Stimulated activated CD8-positive, alpha-beta memory T cell treated with anti-CD3 and anti-CD28 coated beads, Interleukin-12 subunit alpha, Interleukin-12 subunit beta, amount 100 ng/mL, for 24 hours (primary cell): ENCODE data around the gene MAST1.
"Not testable (repeated sequence)": the region's sequence is repeated elsewhere in the genome, so short reads cannot be mapped to it uniquely, and the experiment has no call there.

Experiments used
- DNase-seq: peaks from one replicate; pipeline ENCODE4 v3.0.0-alpha.2; 2020; ENCODE audit errors: extremely low read depth

The MAST1 gene

DNA sequence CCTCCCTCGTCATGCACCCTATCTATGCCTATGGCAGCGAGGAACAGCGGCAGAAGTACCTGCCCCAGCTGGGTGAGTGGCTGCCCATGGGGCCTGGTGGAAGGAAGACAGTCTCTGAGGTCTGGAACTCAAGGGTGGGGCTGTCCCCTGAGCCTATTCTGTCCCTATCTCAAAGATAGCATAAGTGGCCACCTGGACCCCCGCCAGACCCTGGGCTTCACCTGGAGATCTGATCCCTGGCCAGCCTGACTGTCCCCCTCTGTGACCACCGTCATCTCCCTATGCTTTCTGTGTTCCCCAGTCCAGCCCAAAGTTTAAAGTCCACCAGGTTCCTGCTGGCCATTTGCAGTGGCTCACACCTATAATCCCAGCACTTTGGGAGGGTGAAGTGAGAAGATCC lies 55.3 kb downstream of the MAST1 start:
- DNase-seq: no peak

DNA sequence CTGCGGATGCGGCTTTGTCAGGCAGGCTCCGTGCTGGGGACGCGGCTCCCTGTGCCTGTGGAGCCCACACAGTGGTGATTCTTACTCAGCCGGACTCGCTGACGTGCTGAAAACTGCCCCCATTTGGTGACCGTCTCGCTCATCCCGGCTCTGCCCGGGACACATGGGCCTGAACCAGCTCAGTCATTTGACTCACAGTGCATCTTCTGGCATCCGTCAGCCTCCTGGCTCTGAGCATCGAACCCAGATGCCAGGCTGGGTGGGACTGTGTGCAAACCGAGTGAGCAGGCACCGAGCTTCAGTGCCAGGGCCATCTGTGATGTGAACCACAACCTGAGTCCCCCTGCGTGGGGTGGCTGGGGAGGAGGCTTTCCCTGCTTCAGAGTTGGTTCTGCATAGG lies 58.1 kb downstream of the MAST1 start:
- DNase-seq: no peak

DNA sequence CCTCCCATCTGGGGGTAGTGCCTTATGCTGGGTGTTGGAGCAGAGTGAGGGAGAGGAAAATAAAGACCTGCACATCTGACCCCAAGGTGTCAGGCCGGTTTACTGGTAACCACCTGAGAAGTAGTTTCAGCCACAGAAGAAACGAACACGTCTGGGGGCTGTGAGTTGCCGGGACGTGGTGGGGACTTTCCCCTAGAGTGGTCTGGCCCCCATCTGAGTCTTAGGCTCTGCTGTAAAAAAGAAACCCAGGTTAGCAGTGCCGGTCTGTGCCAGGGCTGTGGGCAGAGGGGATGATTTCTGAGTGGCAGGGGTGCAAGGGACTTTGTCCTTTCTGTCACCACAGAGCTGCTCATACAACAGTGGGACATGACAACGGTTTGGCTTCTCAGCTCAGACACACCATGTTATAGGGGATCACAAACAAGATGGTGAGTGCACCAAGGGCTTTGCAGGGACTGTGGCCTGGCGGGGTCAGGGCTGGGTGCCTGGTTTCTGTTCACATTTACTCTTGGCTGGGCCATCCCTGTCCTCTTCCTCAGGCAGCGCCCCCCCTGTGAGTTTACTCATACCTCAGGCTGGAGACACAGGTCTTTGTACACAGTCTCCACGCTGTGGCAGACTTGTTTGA lies 61.7 kb downstream of the MAST1 start:
- no peak for DNase-seq

DNA sequence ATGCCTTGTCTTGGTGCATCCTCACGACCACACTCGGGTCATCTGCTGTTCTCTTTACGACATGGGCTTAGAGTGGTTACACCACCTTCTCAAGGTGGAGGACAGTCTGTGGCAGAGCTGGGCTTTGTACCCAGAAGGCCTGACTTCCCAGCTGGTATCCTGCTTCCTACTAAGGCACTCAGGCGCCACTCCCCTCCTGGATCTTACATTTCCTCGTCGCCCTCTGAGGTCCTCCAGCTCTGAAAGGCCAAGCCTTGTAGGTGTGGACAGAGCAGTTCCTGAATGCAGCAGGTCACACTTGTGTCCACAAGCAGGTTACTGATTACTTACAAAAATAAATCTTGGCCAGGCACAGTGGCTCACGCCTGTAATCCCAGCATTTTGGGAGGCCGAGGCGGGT lies 68.9 kb downstream of the MAST1 start:
- DNase-seq: no peak

DNA sequence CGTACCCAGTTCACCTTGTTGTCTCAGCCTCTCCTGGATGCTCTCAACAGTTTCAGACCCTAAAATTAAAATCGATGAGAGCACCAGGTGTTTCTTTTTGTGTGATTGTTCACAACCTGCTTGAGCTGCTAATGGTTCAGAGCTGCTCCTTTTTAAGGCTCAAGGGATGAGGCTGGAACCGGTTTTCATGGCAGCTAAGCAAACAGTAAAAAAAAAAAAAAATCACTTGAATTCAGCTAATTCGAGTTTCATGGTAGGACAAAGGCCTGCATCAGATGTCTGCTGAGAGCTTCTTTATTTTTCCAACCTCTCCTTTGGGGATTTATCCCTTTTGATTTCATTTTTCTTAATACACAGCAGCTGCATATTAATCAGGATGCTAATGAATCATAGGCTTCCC lies 74.3 kb downstream of the MAST1 start:
- no peak for DNase-seq

DNA sequence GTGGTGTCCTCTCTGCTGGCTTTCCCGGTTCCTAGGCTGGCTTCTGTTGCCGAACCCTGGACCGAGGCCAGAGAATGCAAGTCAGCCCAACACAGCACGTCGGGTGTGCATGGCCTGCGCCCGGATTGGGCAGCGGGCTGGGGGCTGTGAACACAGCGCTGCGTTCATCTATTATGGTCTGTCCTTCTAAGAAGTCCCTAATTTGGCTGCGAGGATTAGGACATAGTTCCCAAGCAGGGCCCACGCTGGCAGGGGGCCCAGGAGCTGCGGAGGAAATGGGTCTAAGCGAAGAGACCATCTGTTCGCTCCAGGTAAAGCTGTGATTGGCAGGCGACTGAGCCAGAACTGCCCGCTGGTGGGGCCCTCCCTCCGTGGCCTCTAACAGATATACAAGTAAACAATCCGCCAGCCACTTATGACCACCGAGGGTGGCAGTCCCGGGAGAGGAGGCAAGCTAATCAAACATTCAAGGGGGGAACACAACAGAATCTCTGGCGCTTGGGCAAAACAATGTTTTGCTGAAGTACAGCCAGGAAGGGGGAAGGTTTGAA lies 74.8 kb downstream of the MAST1 start:
- DNase-seq: no peak

DNA sequence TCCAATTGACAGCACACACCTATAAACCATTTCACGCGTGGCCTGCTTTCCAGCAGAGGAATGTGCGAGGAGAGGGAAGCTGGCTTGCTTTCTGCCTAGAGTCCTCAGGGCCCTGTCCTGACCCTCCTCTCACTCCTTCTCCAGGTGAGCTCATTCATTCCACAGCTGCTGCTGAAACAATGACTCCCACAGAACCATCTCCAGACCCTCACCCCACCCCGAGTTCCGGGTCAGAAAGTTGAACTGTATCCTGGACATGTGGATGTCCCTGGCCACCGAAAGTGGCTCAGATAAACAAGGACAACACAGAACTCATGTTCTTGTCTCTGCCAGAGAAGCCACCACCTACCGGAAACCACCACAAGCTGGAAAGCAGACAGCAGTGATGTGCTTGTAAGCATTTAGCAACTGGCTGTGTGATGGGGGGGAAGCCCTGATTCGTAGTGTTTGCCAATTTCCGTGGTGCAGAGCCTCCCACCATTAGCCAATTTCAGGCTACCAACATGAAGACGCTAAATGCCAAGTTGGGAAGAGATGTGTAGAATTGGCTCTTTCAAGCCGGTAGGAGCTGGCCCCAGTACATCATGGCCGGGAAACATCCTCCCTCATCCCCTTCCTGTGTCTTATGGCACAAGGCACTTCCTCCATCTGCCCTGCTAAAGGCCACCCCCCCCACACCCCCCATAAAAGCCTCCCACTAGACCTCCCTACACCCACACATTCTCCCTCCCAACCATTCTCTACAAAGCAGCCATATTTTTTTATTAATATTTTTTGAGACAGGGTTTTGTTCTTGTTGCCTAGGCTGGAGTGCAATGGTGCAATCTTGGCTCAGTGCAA lies 75.8 kb downstream of the MAST1 start:
- DNase-seq: no peak

DNA sequence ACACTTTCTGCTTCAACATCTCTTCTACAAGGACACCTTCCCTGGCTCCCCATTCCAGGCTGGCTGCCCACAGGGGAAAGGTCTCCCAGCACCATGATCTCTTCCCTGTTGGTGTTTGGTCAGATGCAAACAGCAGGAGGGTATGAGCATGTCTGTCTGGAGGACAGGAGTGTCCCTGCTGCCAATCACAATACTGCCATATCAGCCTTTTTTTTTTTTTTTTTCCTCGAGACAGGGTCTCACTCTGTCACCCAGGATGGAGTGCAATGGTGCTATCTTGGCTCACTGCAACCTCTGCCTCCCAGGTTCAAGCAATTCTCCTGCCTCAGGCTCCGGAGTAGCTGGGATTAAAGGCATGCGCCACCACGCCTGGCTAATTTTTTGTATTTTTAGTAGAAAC lies 77.5 kb downstream of the MAST1 start:
- DNase-seq: not testable (repeated sequence)

DNA sequence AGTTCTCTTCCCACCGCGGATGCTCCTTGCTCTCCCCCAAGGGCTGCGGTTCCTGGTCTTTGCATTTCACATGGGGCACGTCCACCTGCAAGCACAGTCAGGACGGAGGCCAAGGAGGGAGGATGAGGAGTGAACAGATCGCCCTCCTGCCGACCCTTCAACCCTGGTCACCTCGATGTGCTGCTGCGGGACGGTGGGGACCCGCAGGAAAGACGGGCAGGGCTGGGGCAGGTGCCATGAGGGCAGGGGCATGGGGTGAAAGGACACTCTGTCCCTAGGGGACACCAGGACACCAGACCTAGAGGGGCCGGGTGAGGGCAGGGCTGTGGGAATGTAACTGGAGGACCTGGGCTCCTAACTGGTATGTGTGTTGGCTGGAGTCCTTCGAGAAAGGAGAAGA lies 79.9 kb downstream of the MAST1 start:
- no peak for DNase-seq

DNA sequence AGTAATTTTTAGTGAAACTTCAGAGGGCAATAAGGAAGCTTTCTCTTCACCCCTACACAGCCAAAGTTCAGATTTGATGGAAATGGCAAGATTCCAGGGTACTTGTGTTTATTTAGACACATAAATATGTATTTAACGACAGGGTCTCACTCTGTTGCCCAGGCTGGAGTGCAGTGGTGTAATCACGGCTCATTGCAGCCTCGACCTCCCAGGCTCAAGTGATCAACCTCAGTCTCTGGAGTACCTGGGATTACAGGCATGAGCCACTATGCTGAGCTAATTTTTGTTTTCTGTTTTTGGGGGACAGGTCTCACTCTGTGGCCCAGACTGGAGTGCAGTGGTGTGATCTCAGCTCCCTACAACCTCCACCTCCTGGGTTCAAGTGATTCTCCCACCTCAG lies 82.7 kb downstream of the MAST1 start:
- no peak for DNase-seq

DNA sequence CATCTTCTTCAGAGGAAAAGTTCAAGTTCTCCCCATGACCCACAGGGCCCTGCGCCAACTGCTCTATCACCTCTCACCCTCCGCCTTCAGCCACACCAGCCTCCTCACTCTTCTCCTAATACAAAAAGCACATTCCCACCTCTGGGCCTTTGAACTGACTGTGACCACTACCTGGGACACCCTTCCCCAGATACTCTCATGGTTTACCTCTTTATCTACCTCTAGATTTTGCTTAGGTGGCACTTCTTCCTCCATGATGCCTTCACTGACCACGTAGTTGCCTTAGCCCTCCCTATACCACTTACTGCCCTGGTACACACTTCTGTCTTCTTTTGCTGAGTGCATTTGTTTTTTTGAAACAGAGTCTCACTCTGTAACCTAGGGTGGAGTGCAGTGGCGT lies 84.6 kb downstream of the MAST1 start:
- DNase-seq: no peak
